ENCODE data around the gene COL18A1.

The COL18A1 gene

GRCh38 chr21:45403133-45403824, 1.7 kb upstream of the COL18A1 start:
- no peak for DNase-seq

GRCh38 chr21:45403825-45404729, 888 bp upstream of the COL18A1 start:
- DNase-seq = no peak

GRCh38 chr21:45405271-45405818, 380 bp downstream of the COL18A1 start:
- DNase-seq = no peak

DNA sequence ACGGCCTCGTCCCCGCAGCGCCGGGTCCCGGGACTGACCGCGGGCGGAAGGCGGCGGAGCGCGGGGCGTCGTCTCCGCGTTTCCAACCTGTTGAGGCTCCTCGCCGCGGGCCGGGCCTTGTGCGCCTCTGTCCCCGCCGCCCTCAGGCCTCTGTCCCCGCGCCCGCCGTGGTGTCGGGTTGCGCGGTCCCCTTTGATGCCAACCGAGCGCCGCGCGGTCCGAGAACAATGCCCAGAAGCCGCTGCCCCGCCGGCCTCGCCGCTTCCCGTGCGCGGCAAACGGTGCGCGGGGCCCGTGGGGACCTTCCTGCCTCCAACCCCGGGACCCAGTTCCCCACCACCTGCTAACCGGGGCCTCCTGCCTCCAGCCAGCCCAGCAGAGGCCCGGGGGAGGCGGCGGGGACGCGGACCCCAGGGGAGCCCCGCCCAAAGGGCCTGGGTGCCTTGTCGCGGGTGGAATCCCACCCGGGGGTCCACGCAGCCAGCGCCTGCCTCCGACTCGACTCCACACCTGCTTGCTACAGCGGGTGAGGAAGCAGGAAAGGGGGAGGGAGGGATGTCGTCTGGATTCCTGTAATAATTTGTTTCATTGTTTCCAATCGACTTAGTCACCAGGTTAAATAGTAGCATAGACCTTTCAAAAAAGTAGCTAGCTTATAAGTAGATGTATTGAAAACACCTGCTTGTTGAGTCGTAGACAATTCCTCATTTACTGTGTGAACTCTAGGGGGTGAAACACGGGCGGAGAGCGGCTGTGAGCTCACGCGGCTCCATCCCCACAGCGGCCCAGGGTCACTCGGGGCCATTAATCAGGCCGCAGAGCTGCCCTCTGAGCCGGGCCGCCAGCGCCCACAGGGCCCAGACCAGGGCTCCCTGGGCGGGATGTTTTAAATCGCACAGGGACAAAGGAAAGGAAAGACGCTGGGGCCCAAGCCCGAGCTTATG, 1.1 kb downstream of the COL18A1 start:
- DNase-seq = no peak

- DNase-seq = no peak
Measured at GRCh38 chr21:45406801-45407628, 2.0 kb downstream of the COL18A1 start.

- no peak for DNase-seq
Measured at GRCh38 chr21:45407629-45408247, 2.8 kb downstream of the COL18A1 start.

- DNase-seq = no peak
Measured at GRCh38 chr21:45408271-45408791, 3.4 kb downstream of the COL18A1 start.

GRCh38 chr21:45408801-45409261, 3.9 kb downstream of the COL18A1 start:
- no peak for DNase-seq

DNA sequence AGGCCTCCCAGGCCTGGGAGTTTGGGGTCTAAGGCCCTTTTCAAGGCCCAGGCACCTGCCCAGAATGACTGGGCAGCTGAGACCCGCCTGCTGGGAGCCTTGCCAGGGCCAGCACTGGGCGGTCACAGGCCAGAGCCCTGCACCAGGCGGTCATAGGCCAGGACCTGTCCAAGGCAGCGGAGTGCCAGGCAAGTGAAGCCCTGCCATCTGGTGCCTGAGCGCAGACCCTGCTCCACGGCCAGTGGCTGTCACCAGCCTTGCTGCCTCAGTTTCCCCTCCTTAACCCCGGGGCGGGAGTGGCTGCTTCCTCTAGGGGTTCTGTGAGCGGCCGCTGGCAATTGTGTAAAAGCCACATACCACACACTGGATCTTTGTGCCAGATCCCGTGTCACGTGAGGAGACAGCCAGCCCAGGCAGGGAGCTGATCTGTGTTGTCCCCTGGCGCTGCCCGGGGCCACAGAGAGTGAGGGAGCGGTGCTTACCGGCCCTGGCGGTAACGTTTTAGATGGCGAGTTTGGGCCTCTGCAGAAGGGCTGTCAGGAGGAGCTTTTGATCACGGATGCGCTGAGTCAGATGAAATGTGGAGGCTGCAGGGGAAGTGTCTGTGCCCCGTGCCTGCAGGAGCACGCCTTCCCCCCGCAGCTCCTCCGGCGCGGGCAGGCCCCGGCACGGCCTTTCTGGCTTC, 4.6 kb downstream of the COL18A1 start:
- DNase-seq = no peak

DNA sequence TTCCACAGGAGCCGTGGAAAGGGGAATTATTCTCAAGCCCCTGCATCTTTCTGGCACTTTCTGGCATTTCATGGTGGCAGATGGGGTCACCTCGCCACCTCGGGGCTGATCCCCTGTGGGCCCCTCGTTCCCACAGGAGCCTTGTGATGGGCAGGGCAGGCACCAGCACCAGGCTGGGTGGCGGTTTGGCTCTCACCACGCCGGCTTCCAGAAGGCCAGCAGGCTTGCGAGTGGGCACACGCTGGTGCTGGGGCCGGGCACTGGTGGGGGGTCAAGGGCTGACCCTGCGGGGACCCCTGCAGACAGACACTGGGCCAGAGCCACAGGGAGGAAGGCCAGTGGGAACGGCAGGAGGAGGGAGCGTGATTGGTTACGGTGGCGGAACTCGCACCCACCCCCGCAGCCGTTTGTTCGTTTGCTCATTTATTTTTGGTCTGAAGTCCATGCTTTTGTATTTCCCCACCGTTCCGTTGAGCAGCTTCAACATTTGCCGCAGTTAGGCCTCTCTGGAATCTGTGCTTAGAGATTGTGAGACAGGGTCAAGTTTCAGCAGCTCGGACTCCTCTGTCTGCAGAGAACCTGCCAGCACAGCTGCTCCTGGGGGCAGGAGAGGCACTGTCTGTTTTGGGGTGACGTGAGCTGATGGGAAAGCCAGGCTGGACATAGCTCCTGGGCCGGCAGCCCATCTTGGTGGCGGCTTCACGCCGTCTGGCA, 5.3 kb downstream of the COL18A1 start:
- DNase-seq = no peak

DNA sequence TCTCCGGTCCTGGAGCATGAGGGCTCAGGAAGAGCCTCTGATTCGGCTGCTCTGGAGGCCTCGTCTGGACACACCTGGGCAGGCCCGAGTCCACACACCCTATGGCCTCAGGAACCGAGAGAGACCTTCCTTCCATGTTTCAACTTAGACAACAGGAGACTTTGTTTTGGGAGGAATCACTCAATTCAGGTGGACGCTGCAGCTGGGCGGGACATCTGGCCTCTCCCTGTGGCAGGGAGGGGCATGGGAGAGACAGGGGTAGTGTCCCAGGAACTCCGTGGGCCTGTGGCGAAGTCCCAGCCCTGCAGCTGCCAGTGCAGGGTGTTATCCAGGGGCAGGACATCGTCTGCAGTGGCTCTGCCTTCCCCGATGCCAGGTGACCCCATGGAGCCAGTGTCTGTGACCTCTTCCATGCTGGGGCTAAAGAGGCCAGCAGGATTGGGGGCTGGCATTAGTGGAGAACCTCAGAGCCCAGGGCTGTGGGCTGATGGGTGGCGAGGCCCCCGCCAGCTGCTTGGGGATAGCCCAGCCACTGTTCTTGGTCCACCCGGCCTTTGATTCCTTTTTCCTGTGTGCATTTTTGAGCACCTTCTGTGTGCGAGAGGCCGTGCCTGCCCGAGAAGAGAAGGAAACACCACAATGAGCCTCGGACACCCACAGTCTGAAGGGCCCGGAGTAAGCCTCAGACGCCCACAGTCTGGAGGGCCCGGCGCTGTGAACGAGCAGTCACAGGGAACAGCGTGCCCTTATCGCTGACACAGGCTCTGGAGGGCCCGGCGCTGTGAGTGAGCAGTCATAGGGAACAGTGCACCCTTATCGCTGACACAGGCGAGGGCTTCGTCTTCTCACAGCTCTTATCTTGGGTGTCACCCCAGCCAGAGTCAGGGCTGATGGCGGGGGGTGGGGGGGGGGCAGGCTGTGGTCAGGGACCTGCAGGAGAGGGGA, 6.2 kb downstream of the COL18A1 start:
- no peak for DNase-seq

- DNase-seq = no peak
Measured at GRCh38 chr21:45411810-45412206, 6.8 kb downstream of the COL18A1 start.

- DNase-seq = no peak
Measured at GRCh38 chr21:45412491-45412890, 7.5 kb downstream of the COL18A1 start.

- no peak for DNase-seq
Measured at GRCh38 chr21:45412909-45413611, 8.1 kb downstream of the COL18A1 start.

DNA sequence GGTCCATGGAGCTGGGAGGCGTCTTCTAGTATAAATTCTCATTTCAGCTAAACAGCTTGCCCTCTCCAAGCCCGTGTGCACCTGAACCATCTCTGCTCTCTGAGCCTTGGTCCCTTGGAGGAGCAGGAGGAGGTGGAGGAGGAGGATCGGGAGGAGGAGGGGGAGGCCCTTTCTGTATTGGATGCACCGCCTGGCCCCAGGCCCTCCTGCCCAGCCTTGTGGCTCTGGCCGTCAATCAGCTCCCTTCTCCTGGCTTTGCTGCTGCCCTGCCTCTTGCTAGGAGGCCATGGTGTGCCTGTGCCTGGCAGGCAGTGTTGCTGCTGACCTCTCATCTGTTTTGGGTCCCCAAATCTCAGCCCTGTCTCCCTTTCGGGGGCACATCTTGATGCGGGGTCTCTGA, 9.0 kb downstream of the COL18A1 start:
- DNase-seq = no peak

- no peak for DNase-seq
Measured at GRCh38 chr21:45414396-45415187, 9.6 kb downstream of the COL18A1 start.

All from inflammatory macrophage treated with lipopolysaccharide for 4 hours (primary cell).